Caco-2 (cell line): ENCODE data around the gene ING4. TPM values are rescaled to one million over a fixed set of nuclear protein-coding genes. Genes with fewer than 3 reads are reported as not detected.

Experiments used
- BruUV-seq: library from RNA; stranded (reverse); fragments of 400-500 nt; replicated peaks from 2 replicates; lab custom pipeline; 2021; lab: Mats Ljungman, UMichigan
- CTCF ChIA-PET: fragments of 300-600 bp; sonication (Branson Sonifier 250); formaldehyde crosslinking; loops from one replicate; lab custom pipeline; 2022; ENCODE audit warnings: antibody characterized with exemption; lab: Charles Lee
- POLR2A ChIA-PET: fragments of 300-600 bp; sonication (Branson Sonifier 250); formaldehyde crosslinking; loops from one replicate; lab custom pipeline; 2022; ENCODE audit warnings: antibody characterized with exemption; lab: Charles Lee
- DNase-seq, 2 experiments: peaks; one replicate each; pipeline versions ENCODE4 v3.0.0 to v3.0.0-alpha.2; 2020 to 2022
- H3K27me3 ChIP-seq: replicated peaks from 2 replicates; pipeline ENCODE4 v1.6.0; 2011; ENCODE audit warnings: low read length; ENCODE audit not compliant: control insufficient read depth, insufficient read depth
- H3K36me3 ChIP-seq: 2 replicates; pipeline ENCODE4 v1.5.1; 2011; ENCODE audit warnings: low read length; ENCODE audit not compliant: control insufficient read depth, insufficient read depth
- H3K4me1 ChIP-seq: fragments of 250-450 bp; sonication (Bioruptor Pico); 2 replicates; pipeline ENCODE4 v1.5.1; 2020; ENCODE audit warnings: mild to moderate bottlenecking
- H3K4me3 ChIP-seq: 2 replicates; pipeline ENCODE4 v1.5.1; 2011; ENCODE audit warnings: low read depth, mild to moderate bottlenecking, control low read depth, low read length
- H3K9me3 ChIP-seq: fragments of 250-450 bp; sonication (Bioruptor Pico); 2 replicates; pipeline ENCODE4 v1.5.1; 2020; ENCODE audit warnings: mild to moderate bottlenecking, moderate library complexity
- H3K27ac Mint-ChIP-seq: one replicate; pipeline ENCODE4 v1.8.0; 2022; ENCODE audit warnings: mixed read lengths; ENCODE audit not compliant: unreplicated experiment
- H3K27me3 Mint-ChIP-seq: one replicate; pipeline ENCODE4 v1.8.0; 2022; ENCODE audit warnings: mixed read lengths; ENCODE audit not compliant: insufficient read depth, unreplicated experiment
- H3K36me3 Mint-ChIP-seq: one replicate; pipeline ENCODE4 v1.8.0; 2022; ENCODE audit warnings: mild to moderate bottlenecking, mixed read lengths; ENCODE audit not compliant: insufficient read depth, unreplicated experiment
- H3K4me1 Mint-ChIP-seq: one replicate; pipeline ENCODE4 v1.8.0; 2022; ENCODE audit warnings: low read depth, mixed read lengths; ENCODE audit not compliant: unreplicated experiment
- H3K4me3 Mint-ChIP-seq: one replicate; pipeline ENCODE4 v1.8.0; 2022; ENCODE audit warnings: mild to moderate bottlenecking, moderate library complexity, mixed read lengths; ENCODE audit not compliant: unreplicated experiment
- H3K9me3 Mint-ChIP-seq: one replicate; pipeline ENCODE4 v1.8.0; 2022; ENCODE audit warnings: mixed read lengths; ENCODE audit not compliant: unreplicated experiment
- CTCF ChIP-seq, 2 experiments: fragments of 200-600 bp in 1 of 2; IDR thresholded peaks; 1 replicate in 1 of 2; 2 replicates in 1 of 2; pipeline versions ENCODE4 v1.5.1 to v1.8.0; 2011 to 2022; ENCODE audit warnings: antibody characterized with exemption in 1 of 2, control low read depth in 1 of 2, inconsistent platforms in 1 of 2, low read depth in 1 of 2, low read length in 1 of 2, mild to moderate bottlenecking in 1 of 2, moderate library complexity in 1 of 2; ENCODE audit not compliant: insufficient read depth in 1 of 2, severe bottlenecking in 1 of 2, unreplicated experiment in 1 of 2
- intact Hi-C: fragments of 100-400 bp; cut with micrococcal nuclease; formaldehyde crosslinking; loops from one replicate; pipeline ENCODE4 v1.10.0; 2022; ENCODE audit not compliant: unreplicated experiment
- total RNA-seq: library from RNA; stranded (reverse); gene quantifications from 2 replicates; pipeline ENCODE4 v1.2.3, GENCODE V29; 2022

The ING4 gene
- total RNA-seq, 1 experiment from 2014 or later = 32.8 TPM

GRCh38 chr12:6646276-6647082 lies 16.4 kb downstream of the ING4 start:
- H3K36me3 ChIP-seq = no peaks in the 10 kb centered on the region; the same call in none of the 2 replicates
- H3K4me1 Mint-ChIP-seq = peaks cover 7% of the 10 kb centered on the region
- ChIA-PET POLR2A (interaction anchor here (1.0 kb wide), 1 partner anchor 43 kb away, joined by 4 read pairs; the partner anchor contains the start of gene ZNF384), CTCF (interaction anchor here (0.6 to 1.7 kb wide), 3 partner anchors 38 to 76 kb away, joined by 4 to 9 read pairs (median 6); partner anchors contain the start of gene ZNF384)
- peaks cover 16% of the 10 kb centered on the region for H3K36me3 Mint-ChIP-seq
- no peak for DNase-seq
- peak overlapping the region; percentile 32 for H3K27ac Mint-ChIP-seq
- peaks cover 18% of the 10 kb centered on the region for H3K9me3 ChIP-seq
- H3K4me3 Mint-ChIP-seq = peak overlapping the region; percentile 79
- BruUV-seq = no TSS peak
- H3K27me3 ChIP-seq = no peaks in the 10 kb centered on the region
- H3K4me1 ChIP-seq = no peaks in the 10 kb centered on the region
- intact Hi-C loops = loop anchor here (1.0 to 2.0 kb wide), 2 partner anchors 14 to 29 kb away; no protein-coding TSS in a partner anchor
- no peak for TF ChIP-seq CTCF (IDR thresholded peaks at IDR 0.05; ENCODE audit: insufficient read depth in 1 of 2, low read depth in 1 of 2, low read length in 1 of 2, severe bottlenecking in 1 of 2, unreplicated experiment in 1 of 2)
- H3K4me3 ChIP-seq = peak overlapping the region; percentile 26
- peaks cover 10% of the 10 kb centered on the region for H3K27me3 Mint-ChIP-seq
- peaks cover 19% of the 10 kb centered on the region for H3K9me3 Mint-ChIP-seq

GRCh38 chr12:6644903-6645302 lies 18.0 kb downstream of the ING4 start:
- peak in 1 of 2 experiments; percentile 33 for TF ChIP-seq CTCF (IDR thresholded peaks at IDR 0.05; ENCODE audit: insufficient read depth in 1 of 2, low read depth in 1 of 2, low read length in 1 of 2, severe bottlenecking in 1 of 2, unreplicated experiment in 1 of 2)
- peaks cover 7% of the 10 kb centered on the region for H3K4me1 Mint-ChIP-seq
- H3K4me3 ChIP-seq = no peak overlapping the region
- POLR2A ChIA-PET = no interaction called here
- no peak overlapping the region for H3K27ac Mint-ChIP-seq
- intact Hi-C loops = no loop called here
- H3K4me3 Mint-ChIP-seq = no peak overlapping the region
- peaks cover 16% of the 10 kb centered on the region for H3K36me3 Mint-ChIP-seq
- peaks cover 19% of the 10 kb centered on the region for H3K9me3 Mint-ChIP-seq
- BruUV-seq = no TSS peak
- CTCF ChIA-PET = interaction anchor here (1.7 kb wide), 1 partner anchor 75 kb away, joined by 9 read pairs; no protein-coding TSS in a partner anchor
- no peaks in the 10 kb centered on the region for H3K36me3 ChIP-seq
- DNase-seq = no peak
- H3K27me3 Mint-ChIP-seq = peaks cover 18% of the 10 kb centered on the region
- H3K4me1 ChIP-seq = no peaks in the 10 kb centered on the region
- H3K9me3 ChIP-seq = peaks cover 18% of the 10 kb centered on the region
- no peaks in the 10 kb centered on the region for H3K27me3 ChIP-seq

- peaks cover 7% of the 10 kb centered on the region for H3K4me1 Mint-ChIP-seq
- no peak for DNase-seq
- Histone ChIP-seq H3K36me3 (no peaks in the 10 kb centered on the region), H3K9me3 (peaks cover 18% of the 10 kb centered on the region), H3K4me1 (no peaks in the 10 kb centered on the region), H3K4me3 (no peak overlapping the region), H3K27me3 (no peaks in the 10 kb centered on the region)
- ChIA-PET CTCF (interaction anchor here (1.7 kb wide), 1 partner anchor 74 kb away, joined by 9 read pairs; no protein-coding TSS in a partner anchor), POLR2A (no interaction called here)
- H3K9me3 Mint-ChIP-seq = peaks cover 19% of the 10 kb centered on the region
- H3K27ac Mint-ChIP-seq = no peak overlapping the region
- no TSS peak for BruUV-seq
- TF ChIP-seq CTCF (IDR thresholded peaks at IDR 0.05; ENCODE audit: insufficient read depth in 1 of 2, low read depth in 1 of 2, low read length in 1 of 2, severe bottlenecking in 1 of 2, unreplicated experiment in 1 of 2) = no peak
- H3K4me3 Mint-ChIP-seq = no peak overlapping the region
- peaks cover 16% of the 10 kb centered on the region for H3K36me3 Mint-ChIP-seq
- intact Hi-C loops = no loop called here
- peaks cover 18% of the 10 kb centered on the region for H3K27me3 Mint-ChIP-seq
Observed at GRCh38 chr12:6644257-6644596, 18.7 kb downstream of the ING4 start.
